ENCODE results near the gene MINK1. TPM values are rescaled to one million over a fixed set of nuclear protein-coding genes. Genes with fewer than 3 reads are reported as not detected.

The MINK1 gene
- total and polyA plus RNA-seq, 10 of the 15 experiments (the other 5 are each of a cell fraction or from before 2014, with no cell fraction given) = 0.08 to 55.6 (median 15.0) TPM

GRCh38 chr17:4893272-4893671 lies 60.1 kb downstream of the MINK1 start:
- WGBS (ENCODE audit: insufficient coverage, insufficient replicate concordance, low lambda C conversion rate, missing lambda C conversion rate) = 85% methylated on average over 18 of the region's 18 CpGs
- Histone ChIP-seq H4K20me1 (ENCODE audit: control insufficient read depth, insufficient read depth) (peaks cover 2% of the 10 kb centered on the region; the same call in 1 of the 2 replicates), H3K27me3 (replicated peaks in 1 of 2; ENCODE audit: control insufficient read depth in 2 of 2, insufficient read depth in 2 of 2, low read length in 1 of 2) (no peaks in the 10 kb centered on the region), H3K4me2 (ENCODE audit: control insufficient read depth, insufficient read depth) (no peak overlapping the region), H3K4me3 (no peak overlapping the region), H2AFZ (ENCODE audit: control insufficient read depth, low read depth, low read length) (no peak overlapping the region), H3K4me1 (ENCODE audit: control insufficient read depth, insufficient read depth, low read length) (no peaks in the 10 kb centered on the region), H3K36me3 (ENCODE audit: control insufficient read depth in 2 of 2, insufficient read depth in 2 of 2, low read length in 1 of 2) (peaks cover 6 to 27% of the 10 kb centered on the region in 2 experiments; a peak in 3 of 4 replicates), H3K27ac (ENCODE audit: control insufficient read depth, insufficient read depth) (no peak overlapping the region), H3K79me2 (ENCODE audit: control insufficient read depth, insufficient read depth, low read length) (no peaks in the 10 kb centered on the region), H3K9ac (ENCODE audit: control insufficient read depth, insufficient read depth, low read length) (no peak overlapping the region), H3K9me3 (replicated peaks; ENCODE audit: control insufficient read depth, insufficient read depth, low read length) (no peaks in the 10 kb centered on the region)
- POLR2A ChIA-PET = no interaction called here
- CTCF ChIA-PET = no interaction called here
- RAD21 ChIA-PET (ENCODE audit: unreplicated experiment) = no interaction called here
- DNase-seq (ENCODE audit: low read depth, low spot score) = no peak
- ATAC-seq = no peak
- BruUV-seq (replicated peaks) = no TSS peak
- SMC1A ChIA-PET (ENCODE audit: uncharacterized antibody, unreplicated experiment) = no interaction called here
- TF ChIP-seq E4F1 (IDR thresholded peaks at IDR 0.05; ENCODE audit: borderline replicate concordance, partially characterized antibody) (no peak), MLLT1 (IDR thresholded peaks at IDR 0.05) (no peak), TCF3 (IDR thresholded peaks at IDR 0.05; ENCODE audit: borderline replicate concordance, insufficient read depth, low read depth, low read length) (no peak), ESRRA (IDR thresholded peaks at IDR 0.05; ENCODE audit: low read length) (no peak), POU2F2 (IDR thresholded peaks at IDR 0.05; ENCODE audit: borderline replicate concordance, low read depth, low read length) (no peak), EP300 (IDR thresholded peaks at IDR 0.05; ENCODE audit: borderline replicate concordance in 1 of 2, control insufficient read depth in 1 of 2, low read depth in 2 of 2, low read length in 2 of 2) (no peak), E2F8 (IDR thresholded peaks at IDR 0.05; ENCODE audit: low read depth, partially characterized antibody) (no peak), BRCA1 (IDR thresholded peaks at IDR 0.05; ENCODE audit: low read depth, low read length) (no peak)
- in situ Hi-C loops (cut with MboI) = no loop called here
- intact Hi-C loops (cut with micrococcal nuclease; ENCODE audit: unreplicated experiment) = no loop called here
- no peak for FAIRE-seq
